Adipocyte (in vitro differentiated cells): ENCODE data around the gene SMAD3.

Source experiments
- DNase-seq: peaks from one replicate; pipeline ENCODE4 v3.0.0-alpha.2; 2015; ENCODE audit warnings: low read depth
- H3K27me3 ChIP-seq: replicated peaks from 2 replicates; pipeline ENCODE4 v1.7.0; 2013; ENCODE audit warnings: mild to moderate bottlenecking, low read length, moderate library complexity; ENCODE audit not compliant: control insufficient read depth, insufficient read depth
- H3K36me3 ChIP-seq: 2 replicates; pipeline ENCODE4 v1.7.0; 2013; ENCODE audit warnings: low read length, mild to moderate bottlenecking, moderate library complexity; ENCODE audit not compliant: control insufficient read depth, insufficient read depth, severe bottlenecking
- H3K4me1 ChIP-seq: 2 replicates; pipeline ENCODE4 v1.7.0; 2013; ENCODE audit warnings: mild to moderate bottlenecking, low read length, moderate library complexity; ENCODE audit not compliant: control insufficient read depth, insufficient read depth
- H3K4me3 ChIP-seq: 2 replicates; pipeline ENCODE4 v1.7.0; 2013; ENCODE audit warnings: mild to moderate bottlenecking, low read length, moderate library complexity
- H3K9ac ChIP-seq: 2 replicates; pipeline ENCODE4 v1.7.0; 2013; ENCODE audit warnings: mild to moderate bottlenecking, low read length, moderate library complexity
- H3K9me3 ChIP-seq: 2 replicates; pipeline ENCODE4 v1.7.0; 2013; ENCODE audit warnings: mild to moderate bottlenecking, low read length, moderate library complexity; ENCODE audit not compliant: control insufficient read depth

SMAD3 gene

DNA sequence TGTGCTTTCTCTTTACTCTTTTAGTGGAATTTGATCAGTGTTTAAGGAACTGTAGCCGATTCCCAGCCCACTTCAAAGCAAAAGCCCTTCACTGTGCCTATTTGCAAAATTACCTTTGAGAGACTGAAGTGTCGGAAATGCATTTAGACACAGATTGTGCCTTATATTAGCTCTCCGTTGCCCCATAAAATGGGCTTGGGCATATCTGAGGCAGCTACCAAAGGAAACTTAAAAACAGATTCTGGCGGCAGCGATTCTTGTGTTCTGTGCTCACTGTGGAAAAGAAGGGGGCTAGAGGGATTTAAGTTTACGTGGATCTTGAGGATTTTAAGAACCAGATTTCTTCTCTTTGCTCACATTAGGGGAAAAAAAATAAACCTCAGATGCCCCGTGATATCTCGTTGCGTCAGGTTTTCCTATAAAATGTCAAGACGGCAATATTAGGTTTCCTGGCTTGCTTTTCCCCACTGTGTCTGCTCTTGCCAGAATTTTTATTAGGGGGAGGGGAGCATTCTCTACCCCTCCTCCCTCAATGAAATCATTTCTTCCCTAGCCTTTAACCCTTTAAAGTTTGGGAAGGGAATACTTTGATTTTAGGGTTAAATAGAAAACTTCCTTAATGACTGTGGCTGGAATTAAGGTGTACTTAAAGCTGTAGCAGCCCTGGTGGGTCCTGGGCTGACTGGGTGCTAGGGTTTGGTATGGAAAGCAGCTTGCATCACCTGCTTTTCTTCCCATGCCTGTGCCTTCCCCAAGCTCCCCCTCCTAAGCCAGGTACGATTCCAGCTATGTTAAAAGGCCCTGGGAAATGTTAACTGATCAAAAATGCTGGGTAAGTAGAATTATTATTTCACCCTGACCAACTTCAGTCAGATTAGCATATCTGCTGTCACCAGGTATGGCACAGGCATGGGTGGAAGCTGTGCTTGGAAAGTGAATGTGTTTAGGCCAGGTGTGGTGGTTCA, 73.8 kb downstream of the SMAD3 start:
- Histone ChIP-seq H3K9me3 (no peaks in the 10 kb centered on the region), H3K27me3 (no peaks in the 10 kb centered on the region), H3K36me3 (no peaks in the 10 kb centered on the region), H3K4me1 (peaks cover 81% of the 10 kb centered on the region), H3K9ac (peak overlapping the region; percentile 69), H3K4me3 (peak overlapping the region; percentile 54)
- DNase-seq, result no peak

DNA sequence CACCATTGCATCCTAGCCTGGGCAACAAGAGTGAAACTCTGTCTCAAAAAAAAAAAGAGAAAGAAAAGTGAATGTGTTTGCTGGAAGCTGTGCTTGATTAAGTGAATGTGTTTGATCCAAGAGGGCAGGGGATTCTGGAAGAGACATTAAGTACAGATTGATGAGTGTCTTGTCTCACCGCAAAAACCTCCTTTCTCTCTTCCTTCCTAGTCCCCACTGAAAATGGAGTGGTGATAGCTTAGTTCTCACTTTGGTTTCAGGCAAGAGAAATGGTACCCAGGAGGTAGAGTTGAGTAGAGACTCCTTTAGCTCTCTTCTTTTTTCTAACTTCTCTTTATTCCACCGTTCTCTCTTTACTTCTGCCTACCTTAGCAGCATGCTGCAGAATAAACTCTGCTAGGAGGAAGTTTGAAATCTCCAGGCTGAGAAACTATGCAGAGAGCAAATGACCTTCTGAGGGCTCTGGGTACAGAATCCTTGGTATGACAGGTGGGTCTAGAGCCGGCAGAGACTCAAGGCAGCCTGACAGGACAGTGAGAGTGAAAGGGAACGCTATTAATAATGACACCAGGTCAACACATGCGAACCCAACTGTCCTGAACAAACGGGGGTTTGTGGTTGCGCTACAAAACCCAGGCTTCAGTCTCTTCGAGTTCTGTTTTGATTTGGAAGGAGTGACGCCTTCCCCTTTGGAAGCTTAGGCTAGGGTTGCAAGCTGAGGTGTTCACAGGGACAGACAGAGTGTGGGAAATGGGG, 74.9 kb downstream of the SMAD3 start:
- H3K4me1 ChIP-seq, result peaks cover 81% of the 10 kb centered on the region

DNA sequence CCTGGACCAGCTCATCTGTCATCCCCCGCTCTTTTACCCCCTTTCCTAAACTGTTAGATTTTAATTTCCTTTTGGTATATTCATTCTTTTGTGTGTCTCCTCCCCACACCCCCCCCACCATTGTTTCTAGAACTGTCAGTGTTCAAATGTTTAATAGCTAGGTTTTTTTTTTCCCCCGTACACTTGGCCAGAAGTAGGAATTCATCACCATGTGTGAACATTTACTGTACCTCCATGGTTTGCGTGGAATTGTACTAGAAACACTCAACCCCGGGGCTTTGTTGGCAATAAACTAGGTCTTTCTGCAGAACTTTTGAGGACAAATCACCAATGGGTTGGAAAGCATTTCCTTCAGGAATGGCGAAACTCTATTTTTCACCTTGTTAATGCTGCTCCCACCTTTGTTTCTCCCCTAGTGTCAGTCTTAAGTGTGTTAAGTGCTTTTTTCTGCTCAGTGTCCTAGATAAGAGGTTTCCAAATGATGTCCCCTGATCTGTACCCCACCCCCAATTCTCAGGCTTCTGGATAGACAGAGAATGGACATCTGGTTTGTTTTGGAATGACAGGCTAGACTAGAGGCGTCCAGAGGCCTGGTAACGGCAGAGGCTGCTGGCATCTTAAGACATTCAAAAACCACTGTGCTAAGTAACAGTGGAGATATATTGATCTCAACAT, 76.8 kb downstream of the SMAD3 start:
- Histone ChIP-seq H3K27me3 (no peaks in the 10 kb centered on the region), H3K36me3 (no peaks in the 10 kb centered on the region), H3K9ac (peak overlapping the region; percentile 45), H3K4me1 (peaks cover 85% of the 10 kb centered on the region), H3K4me3 (peak overlapping the region; percentile 20), H3K9me3 (no peaks in the 10 kb centered on the region)
- DNase-seq, result no peak

More for the DNA sequence above, 74.9 kb downstream of the SMAD3 start:
- DNase-seq, result no peak
- Histone ChIP-seq H3K4me3 (no peak overlapping the region), H3K27me3 (no peaks in the 10 kb centered on the region), H3K9ac (no peak overlapping the region), H3K36me3 (no peaks in the 10 kb centered on the region), H3K9me3 (no peaks in the 10 kb centered on the region)

DNA sequence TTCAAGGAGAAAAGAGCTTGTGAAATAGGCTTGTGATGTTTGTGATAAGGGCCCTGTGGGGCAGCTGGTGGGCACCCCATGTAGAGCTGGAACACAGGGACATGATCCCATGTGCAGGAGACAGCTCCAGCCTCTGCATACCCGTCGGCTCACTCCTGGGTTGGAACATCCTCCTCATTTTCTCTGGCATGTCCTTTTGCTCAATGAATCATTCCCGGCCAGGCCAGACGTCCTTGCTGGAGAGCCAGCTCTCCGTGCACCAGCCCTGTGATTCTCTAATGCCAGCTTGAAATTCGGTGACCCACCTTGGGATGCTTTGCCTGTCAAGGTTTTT, 77.3 kb downstream of the SMAD3 start:
- DNase-seq, result peak; percentile 69
- Histone ChIP-seq H3K36me3 (no peaks in the 10 kb centered on the region), H3K27me3 (no peaks in the 10 kb centered on the region), H3K9me3 (no peaks in the 10 kb centered on the region), H3K4me1 (peaks cover 85% of the 10 kb centered on the region), H3K9ac (peak overlapping the region; percentile 45), H3K4me3 (peak overlapping the region; percentile 20)

DNA sequence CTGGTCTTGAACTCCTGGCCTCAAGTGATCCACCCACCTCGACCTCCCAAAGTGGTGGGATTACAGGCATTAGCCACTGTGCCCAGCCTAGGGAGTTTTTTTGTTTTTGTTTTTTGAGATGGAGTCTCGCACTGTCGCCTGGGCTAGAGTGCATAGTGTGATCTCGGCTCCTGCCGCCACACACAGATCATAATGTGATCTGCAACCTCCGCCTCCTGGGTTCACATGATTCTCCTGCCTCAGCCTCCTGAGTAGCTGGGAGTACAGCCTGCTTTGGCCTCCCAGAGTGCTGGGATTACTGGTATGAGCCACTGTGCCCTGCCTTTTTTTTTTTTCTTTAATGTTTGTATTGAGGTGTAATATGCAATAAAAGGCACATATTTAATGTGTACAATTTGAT, 78.2 kb downstream of the SMAD3 start:
- Histone ChIP-seq H3K27me3 (no peaks in the 10 kb centered on the region), H3K4me3 (no peak overlapping the region), H3K4me1 (peaks cover 86% of the 10 kb centered on the region), H3K9me3 (no peaks in the 10 kb centered on the region), H3K36me3 (no peaks in the 10 kb centered on the region), H3K9ac (no peak overlapping the region)
- no peak for DNase-seq

DNA sequence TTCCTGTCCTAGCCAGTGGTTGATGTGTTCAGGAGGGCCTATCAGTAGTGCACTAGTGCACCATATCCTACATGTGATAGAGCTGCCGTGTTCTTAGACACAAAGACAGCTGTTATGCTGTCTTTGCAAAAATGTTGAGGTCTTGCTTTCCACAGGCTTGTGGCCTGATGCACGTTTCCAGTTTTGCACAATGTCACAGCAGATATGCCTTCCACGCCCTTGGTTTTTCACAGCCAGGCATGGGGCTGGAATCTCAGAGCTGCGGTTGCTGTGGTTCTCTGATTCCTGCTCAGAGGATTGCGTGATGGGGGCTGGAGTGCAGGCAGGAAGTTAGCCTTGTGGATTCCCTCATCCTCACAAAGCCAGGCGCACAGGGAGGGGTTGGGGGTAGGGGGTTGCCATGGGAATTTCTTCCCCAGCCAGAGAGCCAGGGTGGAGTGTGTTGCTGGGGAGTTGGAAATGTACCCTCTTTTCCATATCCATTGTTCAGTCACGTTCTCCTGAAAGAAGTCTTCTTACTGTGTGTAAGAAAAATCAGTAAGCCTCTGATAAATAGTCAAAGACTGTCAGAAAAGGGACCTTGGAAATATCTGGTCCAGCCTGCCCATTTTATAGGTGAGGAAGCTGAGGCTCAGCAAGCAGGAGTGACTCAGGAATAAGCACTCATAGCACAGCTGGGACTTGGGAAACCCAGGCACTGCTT, 79.4 kb downstream of the SMAD3 start:
- Histone ChIP-seq H3K4me3 (no peak overlapping the region), H3K9me3 (no peaks in the 10 kb centered on the region), H3K27me3 (no peaks in the 10 kb centered on the region), H3K4me1 (peaks cover 87% of the 10 kb centered on the region), H3K36me3 (no peaks in the 10 kb centered on the region), H3K9ac (peak overlapping the region; percentile 20)
- no peak for DNase-seq

DNA sequence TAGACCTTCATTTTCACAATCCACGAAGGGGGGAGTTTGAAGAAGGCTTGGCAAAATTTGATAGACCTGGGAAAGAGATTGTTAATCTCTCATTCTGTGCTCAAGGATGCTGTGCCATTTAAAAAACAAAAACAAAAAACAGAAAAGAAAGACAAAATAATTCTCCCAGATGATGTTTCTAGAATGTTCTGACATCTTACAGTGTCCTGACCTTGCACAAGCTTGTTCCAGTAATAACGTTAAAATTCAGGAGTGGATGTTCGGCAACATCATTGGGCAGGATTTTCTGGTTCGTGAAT, 79.9 kb downstream of the SMAD3 start:
- H3K36me3 ChIP-seq, result no peaks in the 10 kb centered on the region
- H3K4me1 ChIP-seq, result peaks cover 89% of the 10 kb centered on the region
- no peak overlapping the region for H3K4me3 ChIP-seq
- H3K9ac ChIP-seq, result peak overlapping the region; percentile 15
- DNase-seq, result no peak
- no peaks in the 10 kb centered on the region for H3K9me3 ChIP-seq
- H3K27me3 ChIP-seq, result no peaks in the 10 kb centered on the region

DNA sequence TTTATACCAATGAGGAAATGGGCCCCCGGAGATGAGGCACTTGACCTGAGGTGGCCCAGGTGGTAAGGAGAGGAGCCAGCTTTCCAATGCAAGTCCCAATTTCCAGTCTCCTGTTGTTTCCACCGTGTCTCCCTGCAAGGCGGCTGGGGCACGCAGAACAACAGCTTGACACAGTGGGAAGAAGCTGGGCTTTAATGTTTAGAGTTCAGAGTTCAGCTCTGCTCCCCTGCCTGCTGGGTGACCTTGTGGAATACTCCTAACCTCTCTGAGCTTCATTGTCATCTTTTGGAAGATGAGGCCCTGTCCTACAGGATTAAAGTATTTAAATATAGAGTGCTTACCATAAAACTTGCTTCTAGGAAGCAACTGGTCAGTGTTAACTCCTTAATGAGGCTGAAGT, 80.3 kb downstream of the SMAD3 start:
- H3K9ac ChIP-seq, result no peak overlapping the region
- no peaks in the 10 kb centered on the region for H3K9me3 ChIP-seq
- peaks cover 89% of the 10 kb centered on the region for H3K4me1 ChIP-seq
- no peak overlapping the region for H3K4me3 ChIP-seq
- H3K27me3 ChIP-seq, result no peaks in the 10 kb centered on the region
- H3K36me3 ChIP-seq, result no peaks in the 10 kb centered on the region
- no peak for DNase-seq

DNA sequence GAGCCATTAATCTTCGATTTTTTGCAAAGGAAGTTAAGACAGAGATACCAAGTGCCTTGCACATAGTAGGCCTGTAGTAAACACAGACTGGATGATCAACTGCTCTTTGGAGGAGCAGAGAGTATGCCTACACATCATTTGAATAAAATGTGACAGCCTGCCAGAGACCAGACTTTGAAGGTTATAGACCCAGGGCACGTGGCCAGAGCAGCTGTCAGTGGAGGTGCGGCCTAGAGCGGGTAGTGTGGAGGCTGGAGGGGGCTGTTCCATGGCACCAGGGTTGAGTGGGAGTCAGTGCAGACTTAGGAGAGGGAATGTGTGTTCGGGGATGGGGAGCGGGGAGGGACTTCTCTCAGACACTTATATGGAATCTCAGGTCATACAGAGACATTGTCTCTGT, 80.8 kb downstream of the SMAD3 start:
- H3K4me3 ChIP-seq, result no peak overlapping the region
- H3K9ac ChIP-seq, result peak overlapping the region; percentile 68
- H3K36me3 ChIP-seq, result no peaks in the 10 kb centered on the region
- H3K4me1 ChIP-seq, result peaks cover 93% of the 10 kb centered on the region
- DNase-seq, result no peak
- no peaks in the 10 kb centered on the region for H3K27me3 ChIP-seq
- no peaks in the 10 kb centered on the region for H3K9me3 ChIP-seq

DNA sequence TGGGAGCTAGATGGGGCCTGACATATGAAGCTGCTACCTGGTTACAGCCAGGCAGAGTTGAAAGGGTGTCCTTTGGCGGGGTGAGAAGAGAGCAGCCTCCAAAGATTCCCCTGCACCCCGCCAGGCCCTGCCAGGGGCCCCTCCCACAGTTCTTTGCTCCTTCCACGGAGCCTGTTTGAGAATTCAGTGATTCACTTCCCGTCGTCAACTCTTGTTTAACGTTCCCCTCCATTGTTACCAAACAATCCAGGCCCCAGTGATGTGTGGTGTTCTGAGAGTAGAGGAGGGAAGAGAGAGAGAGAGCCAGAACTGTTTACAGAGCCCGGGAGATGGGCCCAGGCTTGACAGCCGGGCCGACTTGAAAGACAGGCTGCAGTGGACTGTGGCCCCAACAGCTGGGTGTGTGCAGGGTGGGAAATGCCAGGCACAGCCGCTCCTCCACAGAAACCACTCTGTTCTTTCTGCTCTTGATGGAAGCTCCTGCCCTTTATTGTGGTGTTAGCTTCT, 81.5 kb downstream of the SMAD3 start:
- H3K9ac ChIP-seq, result peak overlapping the region; percentile 68
- peaks cover 89% of the 10 kb centered on the region for H3K4me1 ChIP-seq
- H3K27me3 ChIP-seq, result no peaks in the 10 kb centered on the region
- H3K4me3 ChIP-seq, result peak overlapping the region; percentile 17
- H3K36me3 ChIP-seq, result no peaks in the 10 kb centered on the region
- no peak for DNase-seq
- no peaks in the 10 kb centered on the region for H3K9me3 ChIP-seq
